DMS79 (cell line): ENCODE results near the gene MATN1.

Source experiments
- DNase-seq: peaks from one replicate; lab custom pipeline; 2025; lab: John Stamatoyannopoulos, UW

MATN1 gene

GRCh38 chr1:30745156-30745833 lies 21.9 kb upstream of the MATN1 start:
- no peak for DNase-seq

GRCh38 chr1:30744060-30744756 lies 20.8 kb upstream of the MATN1 start:
- DNase-seq, result no peak

GRCh38 chr1:30743584-30744059 lies 20.2 kb upstream of the MATN1 start:
- DNase-seq, result peak; percentile 26

- no peak for DNase-seq
Observed at GRCh38 chr1:30742963-30743559, 19.7 kb upstream of the MATN1 start.

GRCh38 chr1:30742300-30742962 lies 19.0 kb upstream of the MATN1 start:
- no peak for DNase-seq

- DNase-seq, result no peak
Observed at GRCh38 chr1:30741239-30741894, 18.0 kb upstream of the MATN1 start.

- DNase-seq, result no peak
Observed at GRCh38 chr1:30740251-30741238, 17.2 kb upstream of the MATN1 start.

GRCh38 chr1:30739601-30740000 lies 16.2 kb upstream of the MATN1 start:
- no peak for DNase-seq

- no peak for DNase-seq
Observed at GRCh38 chr1:30738715-30739559, 15.6 kb upstream of the MATN1 start.

GRCh38 chr1:30738040-30738714 lies 14.8 kb upstream of the MATN1 start:
- DNase-seq, result no peak

GRCh38 chr1:30737357-30738039 lies 14.1 kb upstream of the MATN1 start:
- no peak for DNase-seq

GRCh38 chr1:30735668-30736498 lies 12.5 kb upstream of the MATN1 start:
- DNase-seq, result no peak

- peak; percentile 94 for DNase-seq
Observed at GRCh38 chr1:30735124-30735523, 11.7 kb upstream of the MATN1 start.

- DNase-seq, result no peak
Observed at GRCh38 chr1:30734580-30734979, 11.2 kb upstream of the MATN1 start.

- DNase-seq, result no peak
Observed at GRCh38 chr1:30734106-30734505, 10.7 kb upstream of the MATN1 start.

- DNase-seq, result no peak
Observed at GRCh38 chr1:30733493-30733892, 10.1 kb upstream of the MATN1 start.

GRCh38 chr1:30732277-30732996 lies 9.1 kb upstream of the MATN1 start:
- no peak for DNase-seq
